Lung (tissue), 12 donors: ENCODE measurements around the gene CCDC89. TPM values are rescaled to one million over a fixed set of nuclear protein-coding genes. Genes with fewer than 3 reads are reported as not detected.
"Not testable (repeated sequence)": the region's sequence is repeated elsewhere in the genome, so short reads cannot be mapped to it uniquely, and the experiment has no call there.

Source experiments
- ATAC-seq: fragments of 200-7000 bp; cut with Tn5 transposase; one replicate; pipeline ENCODE4 v1.9.1; 2020; ENCODE audit warnings: moderate number of reproducible peaks; ENCODE audit not compliant: insufficient read depth, low FRiP score
- DNase-seq, 3 donors: peaks; one replicate each; pipeline ENCODE4 v3.0.0-alpha.2; 2013 to 2017
- H3K27ac ChIP-seq, 2 donors: one replicate each; pipeline ENCODE4 v1.5.1; 2013; ENCODE audit warnings: mild to moderate bottlenecking in 2 of 2, moderate library complexity in 2 of 2, control low read depth in 1 of 2, inconsistent platforms in 1 of 2, low read depth in 1 of 2, low read length in 1 of 2
- H3K27me3 ChIP-seq, 3 donors: one replicate each; pipeline ENCODE4 v1.5.1; 2013; ENCODE audit warnings: low read length in 2 of 3; ENCODE audit not compliant: control insufficient read depth in 3 of 3, insufficient read depth in 3 of 3
- H3K36me3 ChIP-seq, 4 donors: one replicate each; pipeline ENCODE4 v1.5.1; 2013; ENCODE audit warnings: low read length in 4 of 4, mild to moderate bottlenecking in 1 of 4, moderate library complexity in 1 of 4; ENCODE audit not compliant: control insufficient read depth in 4 of 4, insufficient read depth in 4 of 4
- H3K4me1 ChIP-seq, 5 donors: one replicate each; pipeline ENCODE4 v1.5.1; 2013; ENCODE audit warnings: low read length in 5 of 5, mild to moderate bottlenecking in 2 of 5, moderate library complexity in 1 of 5; ENCODE audit not compliant: control insufficient read depth in 5 of 5, insufficient read depth in 5 of 5
- H3K4me3 ChIP-seq: one replicate; pipeline ENCODE4 v1.5.1; 2013; ENCODE audit warnings: mild to moderate bottlenecking, control low read depth, moderate library complexity
- H3K9ac ChIP-seq, 2 donors: one replicate each; pipeline ENCODE4 v1.5.1; 2013; ENCODE audit warnings: low read length in 2 of 2, control low read depth in 1 of 2; ENCODE audit not compliant: insufficient read depth in 1 of 2
- H3K9me3 ChIP-seq, 4 donors: one replicate each; pipeline ENCODE4 v1.5.1; 2013; ENCODE audit warnings: low read length in 3 of 4, mild to moderate bottlenecking in 1 of 4, moderate library complexity in 1 of 4; ENCODE audit not compliant: control insufficient read depth in 4 of 4, insufficient read depth in 3 of 4
- CTCF ChIP-seq: IDR thresholded peaks from 2 replicates; pipeline ENCODE4 v1.5.1; 2012; ENCODE audit warnings: mild to moderate bottlenecking; ENCODE audit errors: control extremely low read depth, extremely low read depth
- WGBS, 2 donors: extraction: QIAGEN DNeasy Blood & Tissue Kit; methylation state at CpG; one replicate each; pipeline ENCODE4 v1.1.7; 2013; 5-methylcytosine and 5-hydroxymethylcytosine counted together
- polyA plus RNA-seq, 2 donors: library from polyadenylated mRNA; stranded (reverse); fragments of 200-250 nt; gene quantifications; one replicate each; pipeline ENCODE4 v1.2.1, GENCODE V29; 2013
- total RNA-seq, 2 donors: library from RNA; depleted of rRNA in 1 of 2; stranded (reverse); fragments of >200 nt in 1 of 2; gene quantifications; one replicate each; pipeline ENCODE4 v1.2.1, GENCODE V29; 2014 to 2021
- donor health status: control.
- donor health status: control.
- donor health status: Bipolar disorder and iron deficiency.
- donor health status: healthy.
- donor health status: DM: yes; HTN: yes; CAD: no.

The CCDC89 gene
- total and polyA plus RNA-seq, 4 donors, result 0.65 to 6.5 (median 3.1) TPM

DNA sequence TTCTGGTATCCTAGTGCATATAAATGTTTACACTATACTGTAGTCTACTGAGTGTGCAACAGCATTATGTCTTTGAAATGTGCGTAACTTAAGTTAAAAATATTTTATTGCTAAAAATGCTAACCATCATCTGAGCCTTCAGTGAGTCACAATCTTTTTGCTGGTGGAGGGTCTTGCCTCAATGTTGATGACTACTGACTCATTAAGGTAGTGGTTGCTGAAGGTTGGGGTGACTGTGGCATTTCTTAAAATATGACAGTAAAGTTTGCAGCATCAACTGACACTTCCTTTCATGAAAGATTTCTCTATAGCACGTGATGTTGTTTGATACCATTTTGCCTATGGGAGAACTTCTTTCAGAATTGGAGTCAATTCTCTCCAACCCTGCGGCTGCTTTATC, 12.6 kb downstream of the CCDC89 start:
- H3K27me3 ChIP-seq, result no peaks in the 10 kb centered on the region
- no peak overlapping the region for H3K9ac ChIP-seq
- H3K27ac ChIP-seq, result no peak overlapping the region
- no peak overlapping the region for H3K4me3 ChIP-seq
- no peak for ATAC-seq
- no peaks in the 10 kb centered on the region for H3K36me3 ChIP-seq
- H3K9me3 ChIP-seq, result peaks cover 0 to 2% (median 0%) of the 10 kb centered on the region in 4 donors
- TF ChIP-seq CTCF, result no peak
- no peaks in the 10 kb centered on the region for H3K4me1 ChIP-seq
- DNase-seq, result no peak
- 93 to 95% methylated on average over 3 of the region's 3 CpGs for WGBS, 2 donors

GRCh38 chr11:85672105-85672902, 13.7 kb downstream of the CCDC89 start:
- Histone ChIP-seq H3K9me3 (peaks cover 0 to 2% (median 0%) of the 10 kb centered on the region in 4 donors), H3K9ac (no peak overlapping the region), H3K27ac (no peak overlapping the region), H3K4me1 (no peaks in the 10 kb centered on the region), H3K27me3 (no peaks in the 10 kb centered on the region), H3K4me3 (no peak overlapping the region), H3K36me3 (no peaks in the 10 kb centered on the region)
- DNase-seq, result no peak
- WGBS, 2 donors, result 90 to 92% methylated on average over 8 of the region's 8 CpGs
- ATAC-seq, result no peak
- TF ChIP-seq CTCF, result no peak

- not testable (repeated sequence) for H3K9ac ChIP-seq, ATAC-seq
Observed at GRCh38 chr11:85670949-85671663, 14.9 kb downstream of the CCDC89 start.

DNA sequence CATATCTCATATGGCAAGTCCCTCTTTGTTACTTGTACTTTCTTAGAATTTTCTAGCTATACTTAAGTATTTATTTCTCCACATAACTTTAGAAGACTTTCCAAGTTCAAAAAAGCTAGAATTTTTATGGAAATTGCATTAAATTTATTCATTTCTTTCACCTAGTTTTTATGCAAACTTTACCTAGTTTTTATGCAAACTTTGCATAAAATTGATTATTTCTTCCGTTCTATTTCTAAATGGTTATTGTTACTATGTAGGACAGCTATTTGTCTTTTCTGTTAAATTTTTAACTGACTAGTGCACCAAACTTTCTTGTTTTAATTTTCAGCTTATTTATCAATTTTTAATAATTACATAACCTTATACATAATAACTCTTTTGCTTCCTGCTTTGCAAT, 17.8 kb downstream of the CCDC89 start:
- 95% methylated on average over 1 of the region's 1 CpG for WGBS, 2 donors
- Histone ChIP-seq H3K36me3 (peaks cover 0 to 11% (median 2%) of the 10 kb centered on the region in 4 donors), H3K4me3 (no peak overlapping the region), H3K9me3 (no peaks in the 10 kb centered on the region), H3K4me1 (peaks cover 0 to 4% (median 0%) of the 10 kb centered on the region in 5 donors), H3K9ac (no peak overlapping the region), H3K27ac (no peak overlapping the region), H3K27me3 (no peaks in the 10 kb centered on the region)
- no peak for DNase-seq
- ATAC-seq, result no peak
- TF ChIP-seq CTCF, result no peak

More at GRCh38 chr11:85670949-85671663, 14.9 kb downstream of the CCDC89 start:
- H3K4me1 ChIP-seq, DNase-seq, H3K27ac ChIP-seq, H3K4me3 ChIP-seq, H3K36me3 ChIP-seq, H3K9me3 ChIP-seq, H3K27me3 ChIP-seq: not testable (repeated sequence)
